NCI-H146 treated with DMSO at 0.1 percent for 48 hours (cell line): ENCODE data around the gene RHEBL1.

ENCODE experiments used
- DNase-seq: peaks from one replicate; lab custom pipeline; 2025; ENCODE audit not compliant: unreplicated experiment; lab: John Stamatoyannopoulos, UW

Gene RHEBL1

GRCh38 chr12:49055092-49055491 lies 14.7 kb downstream of the RHEBL1 start:
- DNase-seq = no peak

- no peak for DNase-seq
Observed at GRCh38 chr12:49054524-49054923, 15.3 kb downstream of the RHEBL1 start.

DNA sequence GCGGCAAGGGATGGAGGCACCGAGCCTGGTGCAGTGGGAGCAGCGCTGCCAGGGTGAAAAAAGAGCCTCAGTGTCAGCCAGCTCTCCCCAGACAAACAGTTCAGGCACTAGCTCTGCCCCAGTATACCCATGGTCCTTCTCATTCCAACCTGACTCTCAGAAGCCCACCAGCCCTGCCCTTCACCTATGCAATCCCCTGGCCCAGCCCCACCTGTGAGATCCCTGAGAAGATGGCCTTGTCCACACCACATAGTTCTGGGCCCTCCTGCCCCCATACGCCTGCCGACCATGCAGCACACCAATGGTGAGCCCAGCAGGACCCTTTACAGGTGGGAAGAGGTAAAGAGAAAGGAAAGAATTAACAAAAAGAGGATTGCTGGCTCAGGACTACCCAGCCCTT lies 15.7 kb downstream of the RHEBL1 start:
- DNase-seq = no peak

GRCh38 chr12:49052451-49053208 lies 17.1 kb downstream of the RHEBL1 start:
- DNase-seq = no peak

DNA sequence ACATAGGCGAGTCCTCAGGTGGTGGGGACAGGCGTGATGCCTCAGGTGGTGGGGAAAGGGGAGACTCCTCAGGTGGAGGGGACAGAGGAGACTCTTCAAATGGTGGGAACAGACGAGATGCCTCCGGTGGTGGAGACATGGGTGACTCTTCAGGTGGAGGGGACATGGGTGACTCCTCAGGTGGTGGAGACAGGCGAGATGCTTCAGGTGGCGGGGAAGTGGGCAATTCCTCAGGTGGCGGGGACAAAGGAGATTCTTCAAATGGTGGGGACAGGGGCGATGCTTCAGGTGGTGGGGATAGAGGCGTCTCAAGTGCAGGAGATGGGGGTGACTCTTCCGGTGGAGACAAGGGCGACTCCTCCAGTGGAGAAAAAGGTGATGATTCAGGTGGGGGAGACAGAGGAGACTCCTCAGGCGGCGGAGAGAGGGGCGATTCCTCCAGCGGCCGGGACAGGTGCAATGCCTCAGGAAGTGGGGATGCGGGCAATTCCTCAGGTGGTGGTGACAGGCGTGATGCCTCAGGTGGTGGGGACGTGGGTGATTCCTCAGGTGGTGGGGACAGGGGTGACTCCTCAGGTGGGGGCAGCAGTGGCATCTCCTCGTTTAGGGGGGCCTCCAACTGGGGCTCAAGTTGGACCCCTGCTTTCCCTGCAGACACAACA lies 17.9 kb downstream of the RHEBL1 start:
- no peak for DNase-seq

GRCh38 chr12:49051373-49051764 lies 18.4 kb downstream of the RHEBL1 start:
- no peak for DNase-seq

- no peak for DNase-seq
Observed at GRCh38 chr12:49050507-49051372, 19.0 kb downstream of the RHEBL1 start.

DNA sequence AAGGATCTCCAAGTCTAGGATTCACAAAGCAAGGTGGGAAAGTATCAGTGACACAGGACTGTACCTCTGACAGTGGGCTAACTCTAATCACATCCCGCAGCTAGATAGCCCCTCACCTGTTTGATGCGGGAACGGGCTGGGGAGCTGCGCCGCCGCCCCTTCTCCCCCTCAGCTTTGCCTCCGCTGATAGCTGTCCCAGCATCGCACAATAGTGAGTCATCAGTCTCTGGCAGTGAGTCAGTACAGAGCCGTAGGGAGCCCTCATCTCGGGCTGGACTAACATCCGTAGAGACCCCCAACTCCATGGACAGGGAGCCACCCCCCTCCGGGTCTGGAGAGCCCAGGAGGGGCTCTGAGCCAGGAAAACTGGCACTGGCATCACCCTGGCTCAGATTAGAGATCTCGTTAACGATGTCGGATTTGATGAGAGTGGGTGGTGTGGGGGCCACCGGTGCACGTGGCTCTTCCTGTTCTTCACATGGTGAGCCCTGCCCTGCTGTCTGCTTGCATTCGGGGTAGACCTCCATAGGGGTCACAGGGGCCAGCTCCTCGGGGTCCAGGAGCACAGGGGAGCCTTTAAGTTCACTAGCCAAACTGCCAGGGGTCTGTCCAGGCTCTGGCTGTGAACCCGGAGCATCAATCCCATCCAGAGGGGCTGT lies 20.1 kb downstream of the RHEBL1 start:
- DNase-seq = no peak

GRCh38 chr12:49048953-49049352 lies 20.8 kb downstream of the RHEBL1 start:
- DNase-seq = no peak

DNA sequence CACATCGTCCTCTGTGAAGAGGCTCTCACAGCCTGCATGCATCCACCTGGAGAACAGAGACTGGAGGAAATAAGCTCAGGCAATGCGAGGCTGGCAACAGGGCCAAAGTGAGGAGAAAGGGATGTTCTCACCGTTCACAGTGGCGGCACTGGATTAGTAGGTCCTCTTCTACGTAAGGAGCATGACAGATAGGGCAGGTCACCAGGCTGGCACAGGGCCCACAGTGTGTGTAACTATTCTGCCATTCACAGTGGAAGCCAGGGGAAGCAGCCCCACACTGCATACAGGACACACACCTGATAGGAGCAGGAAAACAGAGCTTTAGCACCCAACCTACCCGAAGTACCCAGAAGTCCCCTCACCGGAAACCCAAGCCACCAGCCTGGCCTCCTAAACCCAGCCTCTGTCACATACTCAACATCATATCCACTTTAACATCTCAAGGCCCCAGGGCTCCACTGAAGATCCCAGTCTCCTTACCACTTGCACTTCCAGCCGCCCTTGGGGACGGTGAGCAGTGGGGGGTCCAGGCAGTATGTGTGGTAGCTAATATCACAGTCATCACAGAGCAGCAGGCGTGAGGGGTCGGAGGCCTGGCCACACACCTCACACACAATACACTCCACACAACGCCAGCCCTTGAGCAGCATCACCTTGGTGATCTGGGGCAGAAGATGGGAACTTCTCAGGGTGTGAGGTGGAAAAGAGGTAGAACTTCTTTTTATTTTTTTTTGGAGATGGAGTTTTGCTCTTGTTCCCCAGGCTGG lies 23.5 kb downstream of the RHEBL1 start:
- no peak for DNase-seq

DNA sequence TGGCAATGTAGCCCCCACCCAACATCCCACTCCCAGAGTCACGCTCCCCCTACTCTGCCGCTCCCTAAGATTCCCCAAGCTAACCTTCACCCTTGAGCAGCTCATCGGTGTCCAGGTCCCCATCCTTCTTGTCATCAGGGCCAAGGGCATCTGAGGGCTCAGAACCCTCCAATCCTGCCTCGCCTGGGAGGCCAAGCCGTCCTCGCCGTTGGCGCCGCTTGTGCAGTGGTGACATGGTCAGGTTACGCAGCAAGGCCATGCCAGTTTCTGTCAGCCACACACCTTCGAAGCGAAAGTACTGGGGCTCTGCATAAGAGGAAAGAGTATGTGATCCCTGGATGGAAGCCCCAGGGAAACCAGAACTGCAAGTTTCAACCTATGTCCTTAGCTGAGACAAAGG lies 25.1 kb downstream of the RHEBL1 start:
- DNase-seq = no peak

DNA sequence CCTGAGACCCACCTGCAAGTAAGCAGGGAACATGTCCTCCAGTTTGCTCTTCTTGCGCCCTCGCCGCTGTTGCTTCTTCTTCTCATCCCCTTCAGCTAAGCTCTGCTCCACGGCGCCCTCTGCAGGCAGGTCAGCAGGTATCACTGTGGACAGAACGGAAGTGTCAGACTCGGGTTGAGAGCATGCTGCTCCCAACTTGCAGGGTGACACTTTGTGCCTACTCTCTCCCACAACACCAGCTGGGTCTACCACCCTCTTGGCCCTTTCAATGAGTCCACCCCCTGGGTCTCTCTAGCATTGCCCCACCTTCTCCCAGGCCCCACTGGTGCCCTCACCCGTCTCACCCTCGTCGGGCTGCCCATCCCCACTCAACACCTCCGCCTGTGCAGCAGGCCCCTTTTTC lies 25.9 kb downstream of the RHEBL1 start:
- DNase-seq = peak; percentile 19

- no peak for DNase-seq
Observed at GRCh38 chr12:49043241-49043640, 26.5 kb downstream of the RHEBL1 start.

DNA sequence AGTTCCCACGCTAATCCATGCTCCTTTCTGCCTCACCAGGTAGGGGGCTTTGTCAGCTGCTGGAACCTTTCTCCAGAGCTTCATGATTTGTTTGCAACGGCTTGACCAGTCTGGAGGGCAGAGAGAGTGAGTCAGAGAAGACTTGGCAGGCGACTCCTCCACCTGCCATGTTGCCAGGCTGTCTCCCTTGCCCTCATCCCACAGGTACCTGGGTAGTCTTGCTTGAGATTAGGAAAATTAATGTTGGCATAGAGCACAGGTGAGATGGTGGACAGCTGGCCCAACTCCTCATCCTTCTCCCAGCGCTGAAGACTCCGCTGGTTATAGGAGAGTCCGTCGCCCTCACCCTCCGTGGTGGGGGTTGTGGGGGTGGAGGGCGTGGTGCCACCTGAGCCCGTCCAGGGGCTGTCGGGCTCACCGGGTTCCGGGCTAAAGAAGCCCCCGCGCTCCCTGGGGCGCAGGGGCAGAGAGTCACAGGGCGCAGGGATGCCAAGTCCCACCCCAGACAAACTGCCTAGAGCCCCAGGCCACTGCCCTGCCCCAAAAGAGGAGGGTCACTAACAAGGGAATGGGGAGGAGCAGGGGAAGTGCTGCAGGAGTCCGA lies 27.8 kb downstream of the RHEBL1 start:
- DNase-seq = no peak

DNA sequence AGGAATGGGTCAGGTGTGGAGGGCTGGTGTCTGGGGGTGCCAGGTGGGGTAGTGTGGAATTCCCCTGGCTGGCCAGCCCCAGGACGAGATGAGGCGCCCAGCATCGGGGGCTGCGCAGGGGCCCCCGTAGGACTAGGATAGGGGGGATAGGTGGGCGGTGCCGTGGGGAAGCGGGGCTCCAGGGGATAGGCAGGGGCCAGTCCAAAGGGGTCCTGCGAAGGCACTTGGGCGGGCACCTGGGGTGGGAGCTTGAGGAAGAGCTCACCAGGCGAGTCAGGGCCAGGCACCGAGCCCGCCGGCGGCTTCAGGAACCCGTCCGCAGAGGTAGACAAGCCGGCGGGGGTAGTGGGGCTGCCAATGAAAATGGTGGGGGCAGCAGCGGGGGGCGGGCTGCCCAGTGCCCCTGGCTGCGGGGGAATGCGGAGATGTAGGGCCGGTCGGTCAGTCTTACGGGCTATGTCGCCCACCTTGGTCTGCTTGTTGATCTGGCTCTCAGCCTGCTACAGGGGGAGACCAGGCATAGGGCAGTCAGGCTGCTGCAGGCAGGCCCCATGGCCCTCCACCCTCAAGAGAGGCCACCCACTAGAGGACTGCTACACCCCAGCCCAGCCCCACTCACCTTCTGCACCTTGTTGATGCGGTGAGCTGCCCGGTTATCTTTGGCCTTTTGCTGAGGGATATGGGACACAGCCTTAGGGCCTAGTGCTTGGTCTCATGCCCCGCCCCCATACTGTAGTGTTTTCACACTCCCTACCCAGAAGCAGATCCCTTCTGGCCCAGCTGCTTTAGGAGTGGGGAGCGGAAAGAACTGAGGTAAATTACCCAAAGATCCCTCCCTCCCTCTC lies 28.5 kb downstream of the RHEBL1 start:
- DNase-seq = no peak

GRCh38 chr12:49040364-49040855 lies 29.4 kb downstream of the RHEBL1 start:
- DNase-seq = no peak

DNA sequence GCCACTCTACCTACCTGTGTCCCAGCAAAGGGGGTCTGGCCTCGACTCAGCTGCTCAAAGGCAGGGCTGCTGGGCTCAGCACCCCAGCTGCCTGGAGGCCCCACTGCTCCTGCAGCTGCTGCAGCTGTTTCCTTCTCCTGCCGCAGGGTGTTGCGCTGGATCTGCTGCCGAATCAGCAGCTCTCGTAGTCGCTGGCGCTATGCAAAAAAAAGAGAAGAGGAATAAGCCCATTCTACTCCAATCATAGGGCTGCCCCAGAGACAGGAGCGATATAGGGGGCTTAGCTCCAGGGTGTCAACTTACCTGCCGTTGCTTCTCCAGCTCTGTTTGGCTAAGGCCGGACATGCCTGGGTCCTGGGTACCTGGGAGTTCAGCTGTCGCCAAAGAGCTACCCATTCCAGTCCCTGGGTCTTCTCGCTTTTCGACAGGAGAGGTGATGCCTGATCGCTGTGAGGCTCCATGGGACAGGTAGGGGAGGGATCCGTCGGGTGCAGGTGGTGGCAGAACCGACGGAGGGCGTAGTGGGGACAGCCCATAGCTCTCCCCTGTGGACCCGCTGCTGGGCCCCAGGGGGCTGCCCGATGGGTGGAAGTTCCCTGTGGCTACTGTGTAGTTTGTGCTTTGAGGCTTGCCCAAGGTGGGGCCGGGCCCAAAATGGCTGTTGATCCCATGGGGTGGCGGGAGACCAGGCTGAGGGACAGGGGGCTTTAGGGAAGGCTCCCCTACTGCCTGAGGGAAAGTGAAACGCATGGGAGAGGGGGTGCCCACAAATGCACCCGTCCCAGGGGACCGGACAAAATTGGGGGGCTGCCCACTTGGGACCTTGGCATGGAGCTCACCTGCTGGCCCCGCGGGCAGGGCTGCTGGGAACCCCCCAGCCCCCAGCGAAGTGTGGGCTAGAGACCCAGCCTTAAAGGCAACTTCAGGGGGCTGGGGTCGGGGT lies 30.1 kb downstream of the RHEBL1 start:
- DNase-seq = no peak
